K562 (cell line): ENCODE data around the gene EPHX1. TPM values are rescaled to one million over a fixed set of nuclear protein-coding genes. Genes with fewer than 3 reads are reported as not detected.
A peak's percentile ranks its signal among the peaks of the same experiment; 100 is the strongest.

Experiments used
- BMI1 ChIP-seq: fragments of 150-350 bp; IDR thresholded peaks from 2 replicates; pipeline ENCODE4 v1.6.1; 2014; ENCODE audit warnings: low read length
- BRD4 ChIP-seq: fragments of 200-600 bp; sonication (generic); IDR thresholded peaks from 2 replicates; pipeline ENCODE4 v1.6.1; 2017; ENCODE audit warnings: inconsistent platforms
- BRF1 ChIP-seq: IDR thresholded peaks from 3 replicates; pipeline ENCODE4 v1.6.1; 2011; ENCODE audit warnings: borderline replicate concordance, mild to moderate bottlenecking; ENCODE audit not compliant: insufficient read length; ENCODE audit errors: extremely low read depth
- CHD4 ChIP-seq: fragments of 200-600 bp; sonication (generic); IDR thresholded peaks from 3 replicates; pipeline ENCODE4 v1.6.1; 2012; ENCODE audit warnings: low read depth, mild to moderate bottlenecking, mixed read lengths, low read length, inconsistent platforms; ENCODE audit not compliant: insufficient read depth, insufficient replicate concordance, poor library complexity, severe bottlenecking
- FOXJ3 ChIP-seq: sonication (generic); formaldehyde crosslinking; IDR thresholded peaks from 2 replicates; pipeline ENCODE4 v1.4.0; 2020; ENCODE audit warnings: mild to moderate bottlenecking, missing genetic modification reagents
- GATA2 ChIP-seq: sonication (generic); formaldehyde crosslinking; IDR thresholded peaks from 2 replicates; pipeline ENCODE4 v1.4.0; 2020; ENCODE audit warnings: mild to moderate bottlenecking, missing genetic modification reagents
- HOXB6 ChIP-seq: fragments of 250-450 bp; sonication (Bioruptor Pico); IDR thresholded peaks from 2 replicates; pipeline ENCODE4 v1.5.1; 2022; ENCODE audit warnings: mild to moderate bottlenecking, borderline replicate concordance
- JUN ChIP-seq, 2 experiments: sonication (generic) in 1 of 2; formaldehyde crosslinking in 1 of 2; IDR thresholded peaks; 2 replicates each; pipeline versions ENCODE4 v1.6.1 to v1.8.0; 2012 to 2022; ENCODE audit warnings: borderline replicate concordance in 2 of 2, mild to moderate bottlenecking in 2 of 2, improper control_type of control experiment in 1 of 2, low read depth in 1 of 2, low read length in 1 of 2, missing genetic modification reagents in 1 of 2
- KLF6 ChIP-seq: fragments of 250-450 bp; sonication (Bioruptor Pico); IDR thresholded peaks from 2 replicates; pipeline ENCODE4 v1.4.0; 2020; ENCODE audit warnings: mild to moderate bottlenecking, moderate library complexity, borderline replicate concordance
- MBD2 ChIP-seq: sonication (generic); IDR thresholded peaks from 2 replicates; pipeline ENCODE4 v1.6.1; 2016; ENCODE audit warnings: low read depth, borderline replicate concordance
- PTBP1 ChIP-seq: fragments of 200-400 bp; formaldehyde crosslinking; IDR thresholded peaks from 2 replicates; pipeline ENCODE4 v1.6.1; 2017; ENCODE audit warnings: low read depth, low read length
- SPI1 ChIP-seq: IDR thresholded peaks from 2 replicates; pipeline ENCODE4 v1.6.1; 2011; ENCODE audit warnings: low read depth, low read length, control low read depth, borderline replicate concordance
- STAT5B ChIP-seq: fragments of 250-450 bp; sonication (Bioruptor Pico); IDR thresholded peaks from 2 replicates; pipeline ENCODE4 v1.8.0; 2021; ENCODE audit warnings: mild to moderate bottlenecking, inconsistent platforms
- TAL1 ChIP-seq: fragments of 450-650 bp; IDR thresholded peaks from 2 replicates; pipeline ENCODE4 v1.6.1; 2016; ENCODE audit warnings: mild to moderate bottlenecking
- ZNF3 ChIP-seq: fragments of 250-450 bp; sonication (Bioruptor Pico); IDR thresholded peaks from 2 replicates; pipeline ENCODE4 v1.5.0; 2021; ENCODE audit warnings: mild to moderate bottlenecking, moderate library complexity
- ZNF436 ChIP-seq: fragments of 250-450, 450-650 bp; sonication (Bioruptor Pico); formaldehyde crosslinking; IDR thresholded peaks from 2 replicates; pipeline ENCODE4 v1.7.0; 2020; ENCODE audit warnings: mild to moderate bottlenecking
- ZNF707 ChIP-seq: fragments of 250-450 bp; sonication (Bioruptor Pico); conservative IDR thresholded peaks from 2 replicates; pipeline ENCODE4 v1.8.0; 2022; ENCODE audit warnings: inconsistent platforms, mild to moderate bottlenecking, moderate library complexity
- ZNF780A ChIP-seq: fragments of 250-450 bp; sonication (Bioruptor Pico); IDR thresholded peaks from 2 replicates; pipeline ENCODE4 v1.5.0; 2021; ENCODE audit warnings: mild to moderate bottlenecking
- polyA plus RNA-seq, 8 experiments: library from polyadenylated mRNA; depleted of rRNA in 4 of 8; stranded (reverse) in 5 of 8; unstranded in 3 of 8; fragments of >200 nt; fragmentation: Nextera tagmentation in 2 of 8; fragmentation: Illumina TruSeq in 1 of 8; extraction: Ambion mirVana in 2 of 8; extraction: Trizol in 1 of 8; gene quantifications; 2 replicates each; pipeline versions ENCODE4 v1.2.1 to v1.2.3, GENCODE V29; 2011 to 2014; ENCODE audit warnings: inconsistent platforms in 1 of 8, missing spikeins in 1 of 8
- total RNA-seq, 7 experiments: library from RNA; depleted of rRNA in 6 of 7; stranded (reverse); fragments of >200 nt in 6 of 7; fragmentation: Illumina TruSeq in 2 of 7; extraction: Trizol in 2 of 7; gene quantifications; 2 replicates each; pipeline versions ENCODE4 v1.2.1 to v1.2.3, GENCODE V29; 2011 to 2021; ENCODE audit warnings: low replicate concordance in 1 of 7
- TF ChIP-seq, protein P1 (sequence below): sonication (generic); formaldehyde crosslinking; IDR thresholded peaks from 2 replicates; pipeline ENCODE4 v1.8.1; 2023; ENCODE audit warnings: mild to moderate bottlenecking, missing genetic modification reagents
- TF ChIP-seq, protein P2 (sequence below): fragments of 250-450 bp; sonication (Bioruptor Pico); IDR thresholded peaks from 2 replicates; pipeline ENCODE4 v1.4.0; 2020; ENCODE audit warnings: mild to moderate bottlenecking, moderate library complexity, borderline replicate concordance
- TF ChIP-seq, protein P3 (sequence below), 3 experiments: fragments of 200-800 bp in 1 of 3; sonication (Bioruptor generic) in 1 of 3; sonication (generic) in 1 of 3; formaldehyde crosslinking in 1 of 3; IDR thresholded peaks; 2 replicates each; pipeline versions ENCODE4 v1.6.1 to v1.8.0; 2016 to 2022; ENCODE audit warnings: mild to moderate bottlenecking in 2 of 3, missing compliant biosample characterization in 2 of 3, missing genetic modification characterization in 2 of 3, missing genetic modification reagents in 1 of 3

EPHX1 gene
- total and polyA plus RNA-seq, 9 of the 15 experiments (the other 6 are each of a cell fraction or from before 2014, with no cell fraction given), result 0.21 to 27.0 (median 6.7) TPM

DNA sequence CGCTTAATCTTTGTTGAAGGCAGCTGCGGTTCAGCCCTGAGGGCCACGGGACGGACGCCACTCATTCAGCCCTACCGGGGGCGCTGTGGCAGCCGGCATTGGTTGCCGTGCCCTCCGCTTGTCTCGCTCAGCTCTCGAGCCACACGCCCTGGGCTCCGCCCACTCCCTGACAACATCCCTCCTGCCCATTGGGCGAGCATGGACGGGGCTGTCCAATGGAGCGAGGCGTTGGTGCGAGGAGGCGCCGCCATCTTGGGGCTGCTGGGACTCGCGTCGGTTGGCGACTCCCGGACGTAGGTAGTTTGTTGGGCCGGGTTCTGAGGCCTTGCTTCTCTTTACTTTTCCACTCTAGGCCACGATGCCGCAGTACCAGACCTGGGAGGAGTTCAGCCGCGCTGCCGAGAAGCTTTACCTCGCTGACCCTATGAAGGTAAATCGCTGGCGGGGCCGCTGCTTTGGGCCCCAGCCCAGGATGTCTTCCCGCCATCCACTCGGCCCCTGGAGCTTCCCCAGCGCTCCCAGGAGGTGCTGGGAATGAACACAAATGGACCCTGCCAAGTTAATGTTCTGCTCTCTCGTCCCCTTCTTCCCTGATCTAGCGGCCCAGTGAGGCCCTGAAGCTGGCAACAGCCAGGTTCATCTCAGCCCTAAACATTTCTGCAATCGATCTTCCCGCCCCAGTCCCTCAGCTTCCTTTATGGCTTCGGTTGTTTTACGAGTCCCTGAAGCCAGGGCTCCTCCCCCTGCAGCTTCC lies 32.2 kb upstream of the EPHX1 start, which contains the start of gene SRP9 (continued):
- TF ChIP-seq, protein P1, sequence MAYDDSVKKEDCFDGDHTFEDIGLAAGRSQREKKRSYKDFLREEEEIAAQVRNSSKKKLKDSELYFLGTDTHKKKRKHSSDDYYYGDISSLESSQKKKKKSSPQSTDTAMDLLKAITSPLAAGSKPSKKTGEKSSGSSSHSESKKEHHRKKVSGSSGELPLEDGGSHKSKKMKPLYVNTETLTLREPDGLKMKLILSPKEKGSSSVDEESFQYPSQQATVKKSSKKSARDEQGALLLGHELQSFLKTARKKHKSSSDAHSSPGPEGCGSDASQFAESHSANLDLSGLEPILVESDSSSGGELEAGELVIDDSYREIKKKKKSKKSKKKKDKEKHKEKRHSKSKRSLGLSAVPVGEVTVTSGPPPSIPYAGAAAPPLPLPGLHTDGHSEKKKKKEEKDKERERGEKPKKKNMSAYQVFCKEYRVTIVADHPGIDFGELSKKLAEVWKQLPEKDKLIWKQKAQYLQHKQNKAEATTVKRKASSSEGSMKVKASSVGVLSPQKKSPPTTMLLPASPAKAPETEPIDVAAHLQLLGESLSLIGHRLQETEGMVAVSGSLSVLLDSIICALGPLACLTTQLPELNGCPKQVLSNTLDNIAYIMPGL (CRISPR knock-in tag), result peak; percentile 91; the same call in 1 of the 2 replicates
- no peak for TF ChIP-seq ZNF436
- TF ChIP-seq GATA2, result no peak
- TF ChIP-seq ZNF707, result no peak
- TF ChIP-seq BRF1, result no peak
- TF ChIP-seq MBD2, result peak; percentile 99
- TF ChIP-seq PTBP1, result no peak
- TF ChIP-seq STAT5B (CRISPR knock-in tag), result no peak
- TF ChIP-seq SPI1, result no peak
- no peak for TF ChIP-seq HOXB6 (CRISPR knock-in tag)
- TF ChIP-seq, protein P2, sequence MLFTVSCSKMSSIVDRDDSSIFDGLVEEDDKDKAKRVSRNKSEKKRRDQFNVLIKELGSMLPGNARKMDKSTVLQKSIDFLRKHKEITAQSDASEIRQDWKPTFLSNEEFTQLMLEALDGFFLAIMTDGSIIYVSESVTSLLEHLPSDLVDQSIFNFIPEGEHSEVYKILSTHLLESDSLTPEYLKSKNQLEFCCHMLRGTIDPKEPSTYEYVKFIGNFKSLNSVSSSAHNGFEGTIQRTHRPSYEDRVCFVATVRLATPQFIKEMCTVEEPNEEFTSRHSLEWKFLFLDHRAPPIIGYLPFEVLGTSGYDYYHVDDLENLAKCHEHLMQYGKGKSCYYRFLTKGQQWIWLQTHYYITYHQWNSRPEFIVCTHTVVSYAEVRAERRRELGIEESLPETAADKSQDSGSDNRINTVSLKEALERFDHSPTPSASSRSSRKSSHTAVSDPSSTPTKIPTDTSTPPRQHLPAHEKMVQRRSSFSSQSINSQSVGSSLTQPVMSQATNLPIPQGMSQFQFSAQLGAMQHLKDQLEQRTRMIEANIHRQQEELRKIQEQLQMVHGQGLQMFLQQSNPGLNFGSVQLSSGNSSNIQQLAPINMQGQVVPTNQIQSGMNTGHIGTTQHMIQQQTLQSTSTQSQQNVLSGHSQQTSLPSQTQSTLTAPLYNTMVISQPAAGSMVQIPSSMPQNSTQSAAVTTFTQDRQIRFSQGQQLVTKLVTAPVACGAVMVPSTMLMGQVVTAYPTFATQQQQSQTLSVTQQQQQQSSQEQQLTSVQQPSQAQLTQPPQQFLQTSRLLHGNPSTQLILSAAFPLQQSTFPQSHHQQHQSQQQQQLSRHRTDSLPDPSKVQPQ (CRISPR knock-in tag), result no peak
- no peak for TF ChIP-seq ZNF780A
- TF ChIP-seq BMI1, result 0 out of 2 replicates have a peak, but pooled peaks have one; percentile 35
- TF ChIP-seq FOXJ3 (CRISPR knock-in tag), result no peak
- TF ChIP-seq CHD4, result no peak
- TF ChIP-seq BRD4, result peak; percentile 90
- TF ChIP-seq, protein P3, sequence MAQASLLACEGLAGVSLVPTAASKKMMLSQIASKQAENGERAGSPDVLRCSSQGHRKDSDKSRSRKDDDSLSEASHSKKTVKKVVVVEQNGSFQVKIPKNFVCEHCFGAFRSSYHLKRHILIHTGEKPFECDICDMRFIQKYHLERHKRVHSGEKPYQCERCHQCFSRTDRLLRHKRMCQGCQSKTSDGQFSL (CRISPR knock-in tag; IDR thresholded peaks at IDR 0.05), result peak; percentile 46; the same call in 1 of the 2 replicates
- TF ChIP-seq, protein P3 (tag; IDR thresholded peaks at IDR 0.05), result no peak
- peak; percentile 26; the same call in 1 of the 2 replicates for TF ChIP-seq TAL1
- 0 out of 2 replicates have a peak, but pooled peaks have one; percentile 62 for TF ChIP-seq KLF6
- peak; percentile 71; the same call in 1 of the 2 replicates for TF ChIP-seq JUN (IDR thresholded peaks at IDR 0.05; ENCODE audit: borderline replicate concordance, low read depth, low read length)
- no peak for TF ChIP-seq JUN (CRISPR knock-in tag; IDR thresholded peaks at IDR 0.05; ENCODE audit: borderline replicate concordance)
- no peak for TF ChIP-seq ZNF3 (CRISPR knock-in tag)
